ENCODE results near the gene TUBG1.

TUBG1 gene

GRCh38 chr17:42609182-42609813 lies at the start of gene TUBG1, which contains the start of gene RETREG3:
Gene TUBG1 (plus strand): TSS chr17:42609683. CDS start chr17:42609738, 55 bp downstream.
Gene RETREG3 (minus strand): TSS chr17:42609374. CDS start chr17:42609324, 50 bp downstream.
- DNase-seq (ENCODE audit: low read depth in 2 of 2) = peak; percentile 98 to 99

- DNase-seq (ENCODE audit: low read depth in 2 of 2) = no peak
Measured at GRCh38 chr17:42560246-42560645, 49.2 kb upstream of the TUBG1 start.

GRCh38 chr17:42561897-42562387 lies 47.5 kb upstream of the TUBG1 start, which contains the start of gene COASY:
Gene COASY (plus strand): TSS chr17:42562148. CDS start chr17:42562623, 475 bp downstream.
- DNase-seq (ENCODE audit: low read depth in 2 of 2) = peak; percentile 86 to 91

GRCh38 chr17:42562388-42563142 lies 46.9 kb upstream of the TUBG1 start:
- no peak for DNase-seq (ENCODE audit: low read depth in 2 of 2)

- no peak for DNase-seq (ENCODE audit: low read depth in 2 of 2)
Measured at GRCh38 chr17:42563143-42563509, 46.4 kb upstream of the TUBG1 start.

GRCh38 chr17:42563543-42563942 lies 45.9 kb upstream of the TUBG1 start:
- DNase-seq (ENCODE audit: low read depth in 2 of 2) = no peak

GRCh38 chr17:42563950-42564349 lies 45.5 kb upstream of the TUBG1 start:
- no peak for DNase-seq (ENCODE audit: low read depth in 2 of 2)

GRCh38 chr17:42564815-42565522 lies 44.5 kb upstream of the TUBG1 start:
- no peak for DNase-seq (ENCODE audit: low read depth in 2 of 2)

- DNase-seq (ENCODE audit: low read depth in 2 of 2) = no peak
Measured at GRCh38 chr17:42565523-42566214, 43.8 kb upstream of the TUBG1 start.

GRCh38 chr17:42566215-42566882 lies 43.1 kb upstream of the TUBG1 start:
- DNase-seq (ENCODE audit: low read depth in 2 of 2) = no peak

- peak; percentile 85 to 89 for DNase-seq (ENCODE audit: low read depth in 2 of 2)
Measured at GRCh38 chr17:42566883-42567573, 42.5 kb upstream of the TUBG1 start, which contains the start of gene MLX. Gene MLX (plus strand): TSS chr17:42567100. CDS start chr17:42567125, 25 bp downstream.

GRCh38 chr17:42568341-42569111 lies 41.0 kb upstream of the TUBG1 start:
- DNase-seq (ENCODE audit: low read depth in 2 of 2) = no peak

- no peak for DNase-seq (ENCODE audit: low read depth in 2 of 2)
Measured at GRCh38 chr17:42571435-42572225, 37.9 kb upstream of the TUBG1 start.

- DNase-seq (ENCODE audit: low read depth in 2 of 2) = no peak
Measured at GRCh38 chr17:42573095-42573494, 36.4 kb upstream of the TUBG1 start.

- DNase-seq (ENCODE audit: low read depth in 2 of 2) = no peak
Measured at GRCh38 chr17:42574463-42574862, 35.0 kb upstream of the TUBG1 start.

GRCh38 chr17:42577140-42577531 lies 32.3 kb upstream of the TUBG1 start:
- no peak for DNase-seq (ENCODE audit: low read depth in 2 of 2)

- peak; percentile 82 to 92 for DNase-seq (ENCODE audit: low read depth in 2 of 2)
Measured at GRCh38 chr17:42577532-42578281, 31.8 kb upstream of the TUBG1 start, which contains the start of gene PSMC3IP. Gene PSMC3IP (minus strand): TSS chr17:42577729. CDS start chr17:42577686, 43 bp downstream.

Data from stimulated activated CD4-positive, alpha-beta T cell treated with anti-CD3 and anti-CD28 coated beads, Interleukin-1b, Interleukin-23, amount 100 ng/mL, for 4 hours (primary cell).